ENCODE results near the gene STC2. TPM values are rescaled to one million over a fixed set of nuclear protein-coding genes. Genes with fewer than 3 reads are reported as not detected.

Gene STC2
- total and polyA plus RNA-seq, 7 donors, result 3.3 to 40.7 (median 13.7) TPM; not detected in 2

DNA sequence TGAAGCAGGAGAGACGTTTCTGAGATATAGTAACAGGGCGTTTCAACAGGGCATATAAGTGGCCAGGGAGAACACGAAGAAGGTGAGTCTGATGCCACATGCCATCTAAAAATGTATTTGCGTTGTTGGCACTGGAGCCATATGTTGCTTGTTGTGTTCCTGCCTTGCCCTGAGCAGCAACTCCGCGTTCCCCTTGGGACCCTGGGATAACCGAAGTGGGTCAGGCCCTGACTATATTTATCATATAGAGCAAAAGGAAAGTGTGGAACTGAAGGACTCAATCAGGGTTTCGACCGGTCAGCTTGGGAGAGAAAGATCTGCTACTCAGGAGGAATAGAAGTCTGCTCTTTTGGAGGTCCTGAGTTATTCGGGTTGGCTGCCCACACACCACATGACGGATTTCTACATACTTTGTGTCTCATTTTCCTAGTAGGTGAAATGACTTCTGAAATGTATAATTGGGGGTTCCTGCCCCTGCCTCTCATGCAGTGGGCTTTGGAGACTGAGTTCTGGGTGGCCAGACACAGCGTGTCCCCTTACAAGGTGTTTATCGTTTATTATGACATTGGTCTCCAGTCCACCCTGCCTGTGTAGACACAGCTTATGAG, 3.0 kb downstream of the STC2 start:
- intact Hi-C loops (cut with DNase I), result loop anchor here (5.0 kb wide), 1 partner anchor 172 kb away; no protein-coding TSS in a partner anchor
- no peak overlapping the region for H3K4me3 ChIP-seq
- DNase-seq, result no peak
- peaks cover 6 to 41% (median 18%) of the 10 kb centered on the region in 3 donors for H3K27me3 ChIP-seq
- peak overlapping the region; percentile 56 to 85 (median 78) for H3K27ac ChIP-seq
- 86 to 89% methylated on average over 13 of the region's 13 CpGs for WGBS, 2 donors
- TF ChIP-seq EP300 (IDR thresholded peaks at IDR 0.05), result no peak
- no peak for TF ChIP-seq POLR2AphosphoS5 (IDR thresholded peaks at IDR 0.05)
- TF ChIP-seq, protein P1, sequence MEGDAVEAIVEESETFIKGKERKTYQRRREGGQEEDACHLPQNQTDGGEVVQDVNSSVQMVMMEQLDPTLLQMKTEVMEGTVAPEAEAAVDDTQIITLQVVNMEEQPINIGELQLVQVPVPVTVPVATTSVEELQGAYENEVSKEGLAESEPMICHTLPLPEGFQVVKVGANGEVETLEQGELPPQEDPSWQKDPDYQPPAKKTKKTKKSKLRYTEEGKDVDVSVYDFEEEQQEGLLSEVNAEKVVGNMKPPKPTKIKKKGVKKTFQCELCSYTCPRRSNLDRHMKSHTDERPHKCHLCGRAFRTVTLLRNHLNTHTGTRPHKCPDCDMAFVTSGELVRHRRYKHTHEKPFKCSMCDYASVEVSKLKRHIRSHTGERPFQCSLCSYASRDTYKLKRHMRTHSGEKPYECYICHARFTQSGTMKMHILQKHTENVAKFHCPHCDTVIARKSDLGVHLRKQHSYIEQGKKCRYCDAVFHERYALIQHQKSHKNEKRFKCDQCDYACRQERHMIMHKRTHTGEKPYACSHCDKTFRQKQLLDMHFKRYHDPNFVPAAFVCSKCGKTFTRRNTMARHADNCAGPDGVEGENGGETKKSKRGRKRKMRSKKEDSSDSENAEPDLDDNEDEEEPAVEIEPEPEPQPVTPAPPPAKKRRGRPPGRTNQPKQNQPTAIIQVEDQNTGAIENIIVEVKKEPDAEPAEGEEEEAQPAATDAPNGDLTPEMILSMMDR (IDR thresholded peaks at IDR 0.05), result no peak
- peaks cover 0 to 87% (median 69%) of the 10 kb centered on the region in 4 donors for H3K4me1 ChIP-seq
- H3K9me3 ChIP-seq, result no peaks in the 10 kb centered on the region
- H3K36me3 ChIP-seq, result no peaks in the 10 kb centered on the region

DNA sequence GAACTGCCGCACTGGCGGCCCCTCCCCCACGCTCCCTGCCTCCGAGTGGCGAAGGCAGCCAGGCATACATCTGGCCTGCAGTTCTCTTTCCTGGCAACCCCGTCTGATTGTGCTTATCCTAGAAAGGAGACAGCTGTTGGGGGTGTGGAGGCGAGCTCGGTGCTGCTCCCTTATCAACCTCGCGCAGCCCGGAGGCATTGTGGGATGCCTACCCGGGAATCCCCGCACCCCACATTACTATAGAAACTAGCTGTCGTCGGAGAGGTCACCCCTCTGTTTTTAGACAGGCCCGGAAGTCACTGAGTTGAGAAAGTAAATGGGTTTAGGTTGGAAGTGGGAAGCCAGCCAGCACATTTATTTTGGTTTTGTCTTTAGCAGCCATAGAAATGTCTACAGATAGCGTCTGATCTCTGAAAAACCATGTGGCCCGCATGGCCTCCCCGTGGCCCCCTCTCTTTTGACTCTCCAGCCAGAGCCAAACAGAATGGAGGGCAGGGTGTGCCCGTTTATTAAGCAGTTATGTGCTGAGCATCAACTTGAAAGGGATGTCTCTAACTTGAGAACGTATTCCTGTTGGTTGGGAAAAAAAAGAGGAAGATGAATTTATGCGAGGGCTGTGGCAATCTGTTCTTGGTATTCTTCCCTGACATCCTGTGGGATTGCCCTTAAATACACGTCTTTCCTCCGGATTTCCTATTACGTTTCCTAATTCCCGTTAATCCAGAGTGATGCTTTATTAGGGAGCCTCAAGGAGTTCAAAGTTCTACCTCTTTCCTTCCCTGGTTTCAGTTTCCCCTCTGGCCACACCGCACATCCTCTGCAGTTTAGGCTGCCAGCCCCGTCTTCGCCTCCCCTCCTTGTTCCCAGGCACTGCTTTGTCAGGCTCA, 3.9 kb downstream of the STC2 start:
- DNase-seq, result peak; percentile 94
- intact Hi-C loops (cut with DNase I), result loop anchor here (5.0 kb wide), 1 partner anchor 173 kb away; no protein-coding TSS in a partner anchor
- peaks cover 3 to 33% (median 11%) of the 10 kb centered on the region in 3 donors for H3K27me3 ChIP-seq
- 15 to 39% methylated on average over 29 of the region's 29 CpGs for WGBS, 2 donors
- H3K27ac ChIP-seq, result peak overlapping the region; percentile 56 to 85 (median 78)
- H3K4me1 ChIP-seq, result peaks cover 0 to 87% (median 70%) of the 10 kb centered on the region in 4 donors
- no peaks in the 10 kb centered on the region for H3K9me3 ChIP-seq
- peak overlapping the region in 3 of 4 donors; percentile 12 to 28 (median 23) for H3K4me3 ChIP-seq
- TF ChIP-seq POLR2AphosphoS5 (IDR thresholded peaks at IDR 0.05), result peak in 3 of 4 donors; percentile 54 to 77 (median 73)
- TF ChIP-seq EP300 (IDR thresholded peaks at IDR 0.05), result peak in 1 of 4 donors; percentile 54
- no peak for TF ChIP-seq POLR2A (IDR thresholded peaks at IDR 0.05)
- TF ChIP-seq, protein P1 (IDR thresholded peaks at IDR 0.05), result no peak
- H3K36me3 ChIP-seq, result no peaks in the 10 kb centered on the region

DNA sequence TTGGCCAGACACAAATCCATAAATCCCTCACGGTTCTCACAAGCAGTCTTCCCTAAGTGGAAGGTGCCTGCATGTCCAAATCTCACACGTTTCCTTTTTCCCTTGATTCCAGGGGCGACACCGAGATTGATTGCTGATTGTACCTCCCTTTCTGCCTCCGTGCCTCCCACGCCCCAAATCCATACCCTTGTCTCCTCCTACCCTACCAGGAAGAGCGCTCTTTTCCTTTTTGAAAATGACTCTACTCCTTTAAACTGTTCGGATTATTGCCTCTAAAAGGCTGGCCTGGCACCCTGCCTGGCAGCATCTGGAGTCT, 4.5 kb downstream of the STC2 start:
- Histone ChIP-seq H3K27me3 (peaks cover 0 to 27% (median 11%) of the 10 kb centered on the region in 3 donors), H3K4me3 (peak overlapping the region in 3 of 4 donors; percentile 12 to 28 (median 23)), H3K9me3 (no peaks in the 10 kb centered on the region), H3K27ac (peak overlapping the region; percentile 56 to 85 (median 78)), H3K36me3 (no peaks in the 10 kb centered on the region), H3K4me1 (peaks cover 0 to 87% (median 69%) of the 10 kb centered on the region in 4 donors)
- WGBS, 2 donors, result 9 to 38% methylated on average over 8 of the region's 8 CpGs
- intact Hi-C loops (cut with DNase I), result no loop called here
- DNase-seq, result no peak
- TF ChIP-seq POLR2AphosphoS5 (IDR thresholded peaks at IDR 0.05), result no peak
- TF ChIP-seq POLR2A (IDR thresholded peaks at IDR 0.05), result no peak
- no peak for TF ChIP-seq EP300 (IDR thresholded peaks at IDR 0.05)

- Histone ChIP-seq H3K27ac (peak overlapping the region; percentile 56 to 85 (median 78)), H3K9me3 (no peaks in the 10 kb centered on the region), H3K36me3 (no peaks in the 10 kb centered on the region), H3K4me1 (peaks cover 0 to 83% (median 64%) of the 10 kb centered on the region in 4 donors), H3K4me3 (peak overlapping the region in 1 of 4 donors; percentile 23), H3K27me3 (peaks cover 0 to 22% (median 11%) of the 10 kb centered on the region in 3 donors)
- TF ChIP-seq, protein P1 (IDR thresholded peaks at IDR 0.05), result no peak
- TF ChIP-seq EP300 (IDR thresholded peaks at IDR 0.05) (no peak), POLR2AphosphoS5 (IDR thresholded peaks at IDR 0.05) (no peak), POLR2A (IDR thresholded peaks at IDR 0.05) (no peak)
- 80 to 90% methylated on average over 25 of the region's 25 CpGs for WGBS, 2 donors
- peak; percentile 51 for DNase-seq
- intact Hi-C loops (cut with DNase I), result no loop called here
These were observed 5.0 kb downstream of the STC2 start for GRCh38 chr5:173323106-173323798.

All from sigmoid colon (tissue), 7 donors.